NCI-H510A treated with DMSO at 0.1 percent for 48 hours (cell line): Measurements from ENCODE around the gene ETV7.
"Not testable (repeated sequence)": the region's sequence is repeated elsewhere in the genome, so short reads cannot be mapped to it uniquely, and the experiment has no call there.

Experiments
- DNase-seq: peaks from one replicate; lab custom pipeline; 2025; lab: John Stamatoyannopoulos, UW

The ETV7 gene

GRCh38 chr6:36364061-36364635, 23.3 kb downstream of the ETV7 start:
- DNase-seq: not testable (repeated sequence)

- not testable (repeated sequence) for DNase-seq
These were observed 24.1 kb downstream of the ETV7 start for GRCh38 chr6:36363371-36363752.

GRCh38 chr6:36362551-36363370, 24.7 kb downstream of the ETV7 start:
- no peak for DNase-seq

GRCh38 chr6:36361071-36361470, 26.4 kb downstream of the ETV7 start:
- no peak for DNase-seq

- peak; percentile 93 for DNase-seq
These were observed 27.0 kb downstream of the ETV7 start for GRCh38 chr6:36360241-36361054.

- DNase-seq: no peak
These were observed 29.1 kb downstream of the ETV7 start for GRCh38 chr6:36358226-36358915.

GRCh38 chr6:36357872-36358225, 29.6 kb downstream of the ETV7 start:
- no peak for DNase-seq

GRCh38 chr6:36355819-36356218, 31.6 kb downstream of the ETV7 start:
- no peak for DNase-seq

GRCh38 chr6:36353411-36353915, 34.0 kb downstream of the ETV7 start:
- DNase-seq: no peak

GRCh38 chr6:36352477-36353157, 34.9 kb downstream of the ETV7 start:
- DNase-seq: no peak

GRCh38 chr6:36350681-36351571, 36.5 kb downstream of the ETV7 start:
- DNase-seq: no peak

GRCh38 chr6:36350082-36350481, 37.4 kb downstream of the ETV7 start:
- peak; percentile 20 for DNase-seq

GRCh38 chr6:36349240-36349639, 38.2 kb downstream of the ETV7 start:
- DNase-seq: peak; percentile 97

GRCh38 chr6:36347621-36348020, 39.8 kb downstream of the ETV7 start:
- DNase-seq: peak; percentile 10

GRCh38 chr6:36346486-36347273, 40.8 kb downstream of the ETV7 start:
- no peak for DNase-seq

GRCh38 chr6:36345681-36346466, 41.6 kb downstream of the ETV7 start:
- no peak for DNase-seq

GRCh38 chr6:36343109-36343680, 44.3 kb downstream of the ETV7 start:
- DNase-seq: no peak
